HepG2 (cell line): ENCODE measurements around the gene PRR29. TPM values are rescaled to one million over a fixed set of nuclear protein-coding genes. Genes with fewer than 3 reads are reported as not detected.

Experiments
- FOSL1 ChIP-seq: sonication (generic); formaldehyde crosslinking; IDR thresholded peaks from 2 replicates; pipeline ENCODE4 v1.9.0; 2021; ENCODE audit warnings: missing genetic modification reagents, borderline replicate concordance
- FOXA1 ChIP-seq, 2 experiments: fragments of 450-650 bp in 1 of 2; sonication (generic) in 1 of 2; formaldehyde crosslinking in 1 of 2; IDR thresholded peaks; 2 replicates each; pipeline versions ENCODE4 v1.4.0 to v1.6.1; 2016 to 2020; ENCODE audit warnings: missing genetic modification reagents in 1 of 2
- IRF2 ChIP-seq: IDR thresholded peaks from 2 replicates; pipeline ENCODE4 v1.6.1; 2018; ENCODE audit warnings: missing genetic modification reagents, missing compliant biosample characterization
- ISL2 ChIP-seq: sonication (generic); formaldehyde crosslinking; IDR thresholded peaks from 2 replicates; pipeline ENCODE4 v1.5.0; 2020; ENCODE audit warnings: missing genetic modification reagents
- JARID2 ChIP-seq: sonication (generic); formaldehyde crosslinking; IDR thresholded peaks from 2 replicates; pipeline ENCODE4 v1.8.1; 2023; ENCODE audit warnings: missing genetic modification reagents, inconsistent platforms; ENCODE audit not compliant: insufficient replicate concordance
- KLF16 ChIP-seq, 2 experiments: sonication (generic) in 1 of 2; formaldehyde crosslinking in 1 of 2; IDR thresholded peaks; 2 replicates each; pipeline versions ENCODE4 v1.6.1 to v1.8.0; 2016 to 2023; ENCODE audit warnings: missing genetic modification reagents in 2 of 2, missing compliant biosample characterization in 1 of 2
- MED8 ChIP-seq: sonication (generic); formaldehyde crosslinking; IDR thresholded peaks from 2 replicates; pipeline ENCODE4 v1.8.1; 2023; ENCODE audit warnings: mild to moderate bottlenecking, missing genetic modification reagents; ENCODE audit not compliant: insufficient replicate concordance
- MEIS1 ChIP-seq: sonication (generic); formaldehyde crosslinking; IDR thresholded peaks from 2 replicates; pipeline ENCODE4 v1.9.0; 2021; ENCODE audit warnings: mild to moderate bottlenecking, missing genetic modification reagents, moderate library complexity, borderline replicate concordance
- NFYC ChIP-seq: IDR thresholded peaks from 2 replicates; pipeline ENCODE4 v1.6.1; 2016; ENCODE audit warnings: missing genetic modification reagents, missing compliant biosample characterization
- NR2F1 ChIP-seq, 2 experiments: fragments of 450-650 bp in 1 of 2; formaldehyde crosslinking in 1 of 2; IDR thresholded peaks; 2 replicates each; pipeline versions ENCODE4 v1.5.0 to v1.6.1; 2016 to 2020; ENCODE audit warnings: mild to moderate bottlenecking in 1 of 2, missing compliant biosample characterization in 1 of 2, missing genetic modification reagents in 1 of 2, moderate library complexity in 1 of 2
- PITX1 ChIP-seq: sonication (generic); formaldehyde crosslinking; IDR thresholded peaks from 2 replicates; pipeline ENCODE4 v1.5.1; 2020; ENCODE audit warnings: mild to moderate bottlenecking, missing genetic modification reagents
- RARA ChIP-seq: IDR thresholded peaks from 2 replicates; pipeline ENCODE4 v1.6.1; 2016; ENCODE audit warnings: missing genetic modification reagents, missing compliant biosample characterization
- RARG ChIP-seq: sonication (generic); formaldehyde crosslinking; IDR thresholded peaks from 2 replicates; pipeline ENCODE4 v1.4.0; 2020; ENCODE audit warnings: low read depth, mild to moderate bottlenecking, missing genetic modification reagents
- RXRB ChIP-seq: IDR thresholded peaks from 2 replicates; pipeline ENCODE4 v1.6.1; 2016; ENCODE audit warnings: borderline replicate concordance, missing genetic modification reagents, missing compliant biosample characterization
- SIN3B ChIP-seq: fragments of 150-350 bp; IDR thresholded peaks from 2 replicates; pipeline ENCODE4 v1.6.1; 2014; ENCODE audit warnings: low read length
- STAG1 ChIP-seq: sonication (generic); formaldehyde crosslinking; IDR thresholded peaks from 2 replicates; pipeline ENCODE4 v1.4.0; 2020; ENCODE audit warnings: missing genetic modification reagents
- TAF1 ChIP-seq: sonication (generic); formaldehyde crosslinking; IDR thresholded peaks from 2 replicates; pipeline ENCODE4 v1.4.0; 2020; ENCODE audit warnings: missing genetic modification reagents
- TBL1XR1 ChIP-seq: fragments of 150-350 bp; IDR thresholded peaks from 2 replicates; pipeline ENCODE4 v1.6.1; 2014; ENCODE audit warnings: borderline replicate concordance, low read length; ENCODE audit not compliant: partially characterized antibody
- THRA ChIP-seq: sonication (generic); formaldehyde crosslinking; IDR thresholded peaks from 2 replicates; pipeline ENCODE4 v1.4.0; 2020; ENCODE audit warnings: missing genetic modification reagents, borderline replicate concordance
- TRIM22 ChIP-seq: fragments of 450-650 bp; IDR thresholded peaks from 2 replicates; pipeline ENCODE4 v1.6.1; 2017
- TRIM24 ChIP-seq: sonication (generic); formaldehyde crosslinking; IDR thresholded peaks from 2 replicates; pipeline ENCODE4 v1.8.0; 2022; ENCODE audit warnings: mild to moderate bottlenecking, missing genetic modification reagents
- ZKSCAN5 ChIP-seq: sonication (generic); formaldehyde crosslinking; IDR thresholded peaks from 2 replicates; pipeline ENCODE4 v1.5.1; 2020; ENCODE audit warnings: mild to moderate bottlenecking, missing genetic modification reagents
- ZNF12 ChIP-seq: sonication (generic); formaldehyde crosslinking; IDR thresholded peaks from 2 replicates; pipeline ENCODE4 v1.5.0; 2020; ENCODE audit warnings: missing genetic modification reagents
- ZNF331 ChIP-seq: sonication (generic); formaldehyde crosslinking; IDR thresholded peaks from 2 replicates; pipeline ENCODE4 v1.4.0; 2020; ENCODE audit warnings: missing genetic modification reagents
- ZNF607 ChIP-seq: sonication (generic); formaldehyde crosslinking; IDR thresholded peaks from 2 replicates; pipeline ENCODE4 v1.5.1; 2020; ENCODE audit warnings: missing genetic modification reagents, mild to moderate bottlenecking, borderline replicate concordance
- polyA plus RNA-seq, 8 experiments: library from polyadenylated mRNA; depleted of rRNA in 3 of 8; stranded (reverse) in 7 of 8; unstranded in 1 of 8; fragments of >200 nt; fragmentation: Illumina TruSeq in 4 of 8; extraction: Trizol in 4 of 8; gene quantifications; 2 replicates each; pipeline versions ENCODE4 v1.2.1 to v1.2.3, GENCODE V29; 2011 to 2016; ENCODE audit warnings: low read depth in 4 of 8, missing spikeins in 1 of 8, mixed read lengths in 1 of 8; ENCODE audit not compliant: insufficient read depth in 1 of 8
- total RNA-seq, 5 experiments: library from RNA; depleted of rRNA; stranded (reverse); fragments of >200 nt; fragmentation: Illumina TruSeq; extraction: Trizol; gene quantifications; 2 replicates each; pipeline ENCODE4 v1.2.3, GENCODE V29; 2016; ENCODE audit warnings: low read depth in 1 of 5
- TF ChIP-seq, protein P1 (sequence below): sonication (generic); formaldehyde crosslinking; IDR thresholded peaks from 2 replicates; pipeline ENCODE4 v1.4.0; 2020; ENCODE audit warnings: missing genetic modification reagents
- TF ChIP-seq, protein P2 (sequence below): sonication (generic); formaldehyde crosslinking; IDR thresholded peaks from 2 replicates; pipeline ENCODE4 v1.4.0; 2020; ENCODE audit warnings: missing genetic modification reagents; ENCODE audit errors: not compliant biosample characterization

PRR29 gene
- total and polyA plus RNA-seq, 2 of the 13 experiments (the other 11 are each of a cell fraction or from before 2014, with no cell fraction given), result 0.07 to 0.20 TPM

GRCh38 chr17:63962298-63962744, 35.8 kb upstream of the PRR29 start (continued):
- TF ChIP-seq MED8 (CRISPR knock-in tag), result no peak
- TF ChIP-seq TBL1XR1, result peak; percentile 24
- peak in 1 of 2 experiments; percentile 49; a peak in 1 of 4 replicates for TF ChIP-seq KLF16 (CRISPR knock-in tag; IDR thresholded peaks at IDR 0.05)
- 0 out of 2 replicates have a peak, but pooled peaks have one; percentile 13 for TF ChIP-seq TRIM24
- TF ChIP-seq, protein P1, sequence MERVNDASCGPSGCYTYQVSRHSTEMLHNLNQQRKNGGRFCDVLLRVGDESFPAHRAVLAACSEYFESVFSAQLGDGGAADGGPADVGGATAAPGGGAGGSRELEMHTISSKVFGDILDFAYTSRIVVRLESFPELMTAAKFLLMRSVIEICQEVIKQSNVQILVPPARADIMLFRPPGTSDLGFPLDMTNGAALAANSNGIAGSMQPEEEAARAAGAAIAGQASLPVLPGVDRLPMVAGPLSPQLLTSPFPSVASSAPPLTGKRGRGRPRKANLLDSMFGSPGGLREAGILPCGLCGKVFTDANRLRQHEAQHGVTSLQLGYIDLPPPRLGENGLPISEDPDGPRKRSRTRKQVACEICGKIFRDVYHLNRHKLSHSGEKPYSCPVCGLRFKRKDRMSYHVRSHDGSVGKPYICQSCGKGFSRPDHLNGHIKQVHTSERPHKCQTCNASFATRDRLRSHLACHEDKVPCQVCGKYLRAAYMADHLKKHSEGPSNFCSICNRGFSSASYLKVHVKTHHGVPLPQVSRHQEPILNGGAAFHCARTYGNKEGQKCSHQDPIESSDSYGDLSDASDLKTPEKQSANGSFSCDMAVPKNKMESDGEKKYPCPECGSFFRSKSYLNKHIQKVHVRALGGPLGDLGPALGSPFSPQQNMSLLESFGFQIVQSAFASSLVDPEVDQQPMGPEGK (CRISPR knock-in tag), result peak; percentile 9; the same call in 1 of the 2 replicates
- TF ChIP-seq, protein P2, sequence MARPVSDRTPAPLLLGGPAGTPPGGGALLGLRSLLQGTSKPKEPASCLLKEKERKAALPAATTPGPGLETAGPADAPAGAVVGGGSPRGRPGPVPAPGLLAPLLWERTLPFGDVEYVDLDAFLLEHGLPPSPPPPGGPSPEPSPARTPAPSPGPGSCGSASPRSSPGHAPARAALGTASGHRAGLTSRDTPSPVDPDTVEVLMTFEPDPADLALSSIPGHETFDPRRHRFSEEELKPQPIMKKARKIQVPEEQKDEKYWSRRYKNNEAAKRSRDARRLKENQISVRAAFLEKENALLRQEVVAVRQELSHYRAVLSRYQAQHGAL, result no peak
- TF ChIP-seq JARID2 (CRISPR knock-in tag), result no peak
- TF ChIP-seq NFYC (CRISPR knock-in tag), result no peak
- no peak for TF ChIP-seq ZNF12 (CRISPR knock-in tag)
- no peak; the same call in 1 of the 2 replicates for TF ChIP-seq FOSL1 (CRISPR knock-in tag)
- peak; percentile 27; the same call in 1 of the 2 replicates for TF ChIP-seq ZNF607 (CRISPR knock-in tag)
- TF ChIP-seq SIN3B, result no peak
- TF ChIP-seq TAF1 (CRISPR knock-in tag), result no peak
- no peak for TF ChIP-seq STAG1
- TF ChIP-seq MEIS1, result 0 out of 2 replicates have a peak, but pooled peaks have one; percentile 27
- TF ChIP-seq IRF2 (CRISPR knock-in tag), result 0 out of 2 replicates have a peak, but pooled peaks have one; percentile 55
- TF ChIP-seq RARA (CRISPR knock-in tag), result peak; percentile 97
- TF ChIP-seq ISL2 (CRISPR knock-in tag), result no peak
- no peak for TF ChIP-seq ZNF331 (CRISPR knock-in tag)
- peak; percentile 31 to 41; a peak in 2 of 4 replicates for TF ChIP-seq NR2F1 (CRISPR knock-in tag; IDR thresholded peaks at IDR 0.05)
- no peak for TF ChIP-seq PITX1
- TF ChIP-seq TRIM22, result no peak
- TF ChIP-seq RARG, result no peak
- TF ChIP-seq RXRB (CRISPR knock-in tag), result peak; percentile 78
- peak; percentile 74; the same call in 1 of the 2 replicates for TF ChIP-seq THRA (CRISPR knock-in tag)
- TF ChIP-seq FOXA1 (IDR thresholded peaks at IDR 0.05), result no peak
- TF ChIP-seq FOXA1 (CRISPR knock-in tag; IDR thresholded peaks at IDR 0.05), result peak; percentile 58
- TF ChIP-seq ZKSCAN5, result no peak
